Measurements from ENCODE around the gene AGRN.

AGRN gene

GRCh38 chr1:997993-998744 lies 21.8 kb upstream of the AGRN start:
- no peaks in the 10 kb centered on the region for H3K9me3 ChIP-seq (replicated peaks; ENCODE audit: insufficient read depth, low read length)
- no peaks in the 10 kb centered on the region for H3K4me1 ChIP-seq (ENCODE audit: low read length)
- no peaks in the 10 kb centered on the region for H3K79me2 ChIP-seq (ENCODE audit: low read length)
- H3K4me3 ChIP-seq (ENCODE audit: low read length) = no peak overlapping the region
- H2AFZ ChIP-seq (ENCODE audit: low read length) = no peak overlapping the region
- no peak for DNase-seq
- H3F3A ChIP-seq (ENCODE audit: insufficient read depth, low read length) = no peaks in the 10 kb centered on the region
- H3K4me2 ChIP-seq (ENCODE audit: low read depth, low read length) = no peak overlapping the region
- no peaks in the 10 kb centered on the region for H4K20me1 ChIP-seq (ENCODE audit: insufficient read depth, low read length)
- TF ChIP-seq, protein P1, sequence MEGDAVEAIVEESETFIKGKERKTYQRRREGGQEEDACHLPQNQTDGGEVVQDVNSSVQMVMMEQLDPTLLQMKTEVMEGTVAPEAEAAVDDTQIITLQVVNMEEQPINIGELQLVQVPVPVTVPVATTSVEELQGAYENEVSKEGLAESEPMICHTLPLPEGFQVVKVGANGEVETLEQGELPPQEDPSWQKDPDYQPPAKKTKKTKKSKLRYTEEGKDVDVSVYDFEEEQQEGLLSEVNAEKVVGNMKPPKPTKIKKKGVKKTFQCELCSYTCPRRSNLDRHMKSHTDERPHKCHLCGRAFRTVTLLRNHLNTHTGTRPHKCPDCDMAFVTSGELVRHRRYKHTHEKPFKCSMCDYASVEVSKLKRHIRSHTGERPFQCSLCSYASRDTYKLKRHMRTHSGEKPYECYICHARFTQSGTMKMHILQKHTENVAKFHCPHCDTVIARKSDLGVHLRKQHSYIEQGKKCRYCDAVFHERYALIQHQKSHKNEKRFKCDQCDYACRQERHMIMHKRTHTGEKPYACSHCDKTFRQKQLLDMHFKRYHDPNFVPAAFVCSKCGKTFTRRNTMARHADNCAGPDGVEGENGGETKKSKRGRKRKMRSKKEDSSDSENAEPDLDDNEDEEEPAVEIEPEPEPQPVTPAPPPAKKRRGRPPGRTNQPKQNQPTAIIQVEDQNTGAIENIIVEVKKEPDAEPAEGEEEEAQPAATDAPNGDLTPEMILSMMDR (IDR thresholded peaks at IDR 0.05; ENCODE audit: low read length) = no peak
- no peak for TF ChIP-seq EZH2phosphoT487 (IDR thresholded peaks at IDR 0.05; ENCODE audit: low read length)
- TF ChIP-seq EZH2 (optimal IDR thresholded peaks at IDR 0.05; ENCODE audit: low read depth, low read length) = no peak
- H3K27me3 ChIP-seq (replicated peaks; ENCODE audit: insufficient read depth, low read length) = peaks cover 78% of the 10 kb centered on the region
- H3K36me3 ChIP-seq (replicated peaks; ENCODE audit: insufficient read depth, low read length) = no peaks in the 10 kb centered on the region
- H3K27ac ChIP-seq (ENCODE audit: low read length) = no peak overlapping the region
- no peaks in the 10 kb centered on the region for H3K9me2 ChIP-seq (replicated peaks; ENCODE audit: insufficient read depth, low read length)
- no peak overlapping the region for H3K9ac ChIP-seq (ENCODE audit: low read length)

- Histone ChIP-seq H3F3A (ENCODE audit: insufficient read depth, low read length) (no peaks in the 10 kb centered on the region), H3K9me2 (replicated peaks; ENCODE audit: insufficient read depth, low read length) (no peaks in the 10 kb centered on the region), H3K27ac (ENCODE audit: low read length) (no peak overlapping the region), H3K36me3 (replicated peaks; ENCODE audit: insufficient read depth, low read length) (no peaks in the 10 kb centered on the region), H3K9ac (ENCODE audit: low read length) (no peak overlapping the region), H3K4me3 (ENCODE audit: low read length) (no peak overlapping the region), H3K4me1 (ENCODE audit: low read length) (no peaks in the 10 kb centered on the region), H3K27me3 (replicated peaks; ENCODE audit: insufficient read depth, low read length) (peaks cover 79% of the 10 kb centered on the region), H3K79me2 (ENCODE audit: low read length) (no peaks in the 10 kb centered on the region), H3K9me3 (replicated peaks; ENCODE audit: insufficient read depth, low read length) (no peaks in the 10 kb centered on the region), H2AFZ (ENCODE audit: low read length) (no peak overlapping the region), H4K20me1 (ENCODE audit: insufficient read depth, low read length) (no peaks in the 10 kb centered on the region), H3K4me2 (ENCODE audit: low read depth, low read length) (no peak overlapping the region)
- no peak for TF ChIP-seq EZH2 (optimal IDR thresholded peaks at IDR 0.05; ENCODE audit: low read depth, low read length)
- TF ChIP-seq EZH2phosphoT487 (IDR thresholded peaks at IDR 0.05; ENCODE audit: low read length) = no peak
- TF ChIP-seq, protein P1 (IDR thresholded peaks at IDR 0.05; ENCODE audit: low read length) = no peak
- no peak for DNase-seq
Measured at GRCh38 chr1:998745-998994, 21.2 kb upstream of the AGRN start.

DNA sequence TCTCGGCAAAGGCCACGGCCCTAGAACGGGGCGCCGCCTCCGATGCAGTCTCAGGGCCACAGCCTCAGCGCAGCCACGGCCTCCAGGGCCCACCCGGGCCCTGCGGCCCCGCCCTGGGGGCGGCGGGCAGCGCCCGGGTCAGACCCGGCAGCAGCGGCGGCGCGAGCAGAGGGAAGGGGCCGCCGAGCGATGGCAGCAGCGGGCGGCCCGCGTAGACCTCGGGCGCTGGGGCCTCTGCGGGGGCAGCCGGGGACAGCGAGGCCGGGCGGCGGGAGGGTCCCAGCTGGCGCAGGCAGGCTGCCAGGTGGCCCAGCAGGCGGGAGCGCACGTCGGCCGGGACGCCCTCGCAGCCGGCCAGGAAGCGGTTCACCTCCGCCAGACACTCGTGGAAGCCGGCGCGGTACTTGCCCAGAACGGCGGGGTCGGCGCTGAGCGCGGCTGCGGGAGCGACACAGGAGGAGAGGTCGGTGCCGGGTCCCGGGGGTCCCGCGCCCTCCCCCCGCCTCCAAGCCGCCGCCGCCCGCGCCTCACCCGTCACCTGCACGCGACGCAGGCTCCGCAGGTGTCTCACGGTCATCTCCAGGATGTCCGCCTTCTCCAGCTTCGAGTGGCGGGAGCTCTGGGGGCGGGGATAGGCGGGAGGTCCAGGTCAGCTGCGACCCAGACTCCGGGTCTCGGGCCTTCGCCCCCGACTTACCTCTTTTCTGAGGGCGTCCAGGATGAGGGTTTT lies 20.8 kb upstream of the AGRN start:
- no peak overlapping the region for H3K4me2 ChIP-seq (ENCODE audit: low read depth, low read length)
- no peak overlapping the region for H3K9ac ChIP-seq (ENCODE audit: low read length)
- TF ChIP-seq, protein P1 (IDR thresholded peaks at IDR 0.05; ENCODE audit: low read length) = no peak
- TF ChIP-seq EZH2 (optimal IDR thresholded peaks at IDR 0.05; ENCODE audit: low read depth, low read length) (no peak), EZH2phosphoT487 (IDR thresholded peaks at IDR 0.05; ENCODE audit: low read length) (no peak)
- H3K4me3 ChIP-seq (ENCODE audit: low read length) = no peak overlapping the region
- no peaks in the 10 kb centered on the region for H3K36me3 ChIP-seq (replicated peaks; ENCODE audit: insufficient read depth, low read length)
- DNase-seq = no peak
- peaks cover 81% of the 10 kb centered on the region for H3K27me3 ChIP-seq (replicated peaks; ENCODE audit: insufficient read depth, low read length)
- no peaks in the 10 kb centered on the region for H3K9me2 ChIP-seq (replicated peaks; ENCODE audit: insufficient read depth, low read length)
- H4K20me1 ChIP-seq (ENCODE audit: insufficient read depth, low read length) = no peaks in the 10 kb centered on the region
- H3K27ac ChIP-seq (ENCODE audit: low read length) = no peak overlapping the region
- no peaks in the 10 kb centered on the region for H3F3A ChIP-seq (ENCODE audit: insufficient read depth, low read length)
- no peaks in the 10 kb centered on the region for H3K79me2 ChIP-seq (ENCODE audit: low read length)
- H2AFZ ChIP-seq (ENCODE audit: low read length) = no peak overlapping the region
- H3K4me1 ChIP-seq (ENCODE audit: low read length) = no peaks in the 10 kb centered on the region
- H3K9me3 ChIP-seq (replicated peaks; ENCODE audit: insufficient read depth, low read length) = no peaks in the 10 kb centered on the region

Data from MM.1S (cell line).